GM20000 (cell line): ENCODE data around the gene FOXD1.

Source experiments
- DNase-seq: peaks from one replicate; pipeline ENCODE4 v3.0.0; 2012; ENCODE audit warnings: low spot score
- CTCF ChIP-seq: IDR thresholded peaks from 2 replicates; pipeline ENCODE4 v1.5.1; 2012; ENCODE audit warnings: mild to moderate bottlenecking, control low read depth; ENCODE audit errors: extremely low read depth, missing control alignments

FOXD1 gene

GRCh38 chr5:73447530-73448462 is 781 bp downstream of the FOXD1 start:
- DNase-seq = no peak
- no peak for TF ChIP-seq CTCF

GRCh38 chr5:73446631-73447529 is 1.7 kb downstream of the FOXD1 start:
- TF ChIP-seq CTCF = no peak
- peak; percentile 66 for DNase-seq

GRCh38 chr5:73445665-73446630 is 2.6 kb downstream of the FOXD1 start:
- no peak for TF ChIP-seq CTCF
- no peak for DNase-seq

GRCh38 chr5:73444499-73445438 is 3.8 kb downstream of the FOXD1 start:
- no peak for DNase-seq
- TF ChIP-seq CTCF = no peak

GRCh38 chr5:73443829-73444498 is 4.6 kb downstream of the FOXD1 start:
- no peak for TF ChIP-seq CTCF
- no peak for DNase-seq
